Measurements from ENCODE around the gene CENPQ.

CENPQ gene

GRCh38 chr6:49497304-49497703, 34.1 kb downstream of the CENPQ start:
- no peak for TF ChIP-seq CTCF (IDR thresholded peaks at IDR 0.05; ENCODE audit: unreplicated experiment in 3 of 3)
- no peaks in the 10 kb centered on the region for H3K9me3 Mint-ChIP-seq

GRCh38 chr6:49499126-49499525, 36.0 kb downstream of the CENPQ start:
- Mint-ChIP-seq H3K4me1 (peaks cover 4% of the 10 kb centered on the region), H3K36me3 (ENCODE audit: low read depth) (no peaks in the 10 kb centered on the region), H3K9me3 (no peaks in the 10 kb centered on the region), H3K27ac (no peak overlapping the region), H3K4me3 (no peak overlapping the region), H3K27me3 (ENCODE audit: low read depth) (no peaks in the 10 kb centered on the region)
- TF ChIP-seq CTCF (IDR thresholded peaks at IDR 0.05; ENCODE audit: unreplicated experiment in 3 of 3): no peak

More at GRCh38 chr6:49497304-49497703, 34.1 kb downstream of the CENPQ start:
- no peak overlapping the region for H3K4me3 Mint-ChIP-seq
- H3K36me3 Mint-ChIP-seq (ENCODE audit: low read depth): no peaks in the 10 kb centered on the region
- H3K4me1 Mint-ChIP-seq: peaks cover 4% of the 10 kb centered on the region
- no peaks in the 10 kb centered on the region for H3K27me3 Mint-ChIP-seq (ENCODE audit: low read depth)
- H3K27ac Mint-ChIP-seq: no peak overlapping the region

DNA sequence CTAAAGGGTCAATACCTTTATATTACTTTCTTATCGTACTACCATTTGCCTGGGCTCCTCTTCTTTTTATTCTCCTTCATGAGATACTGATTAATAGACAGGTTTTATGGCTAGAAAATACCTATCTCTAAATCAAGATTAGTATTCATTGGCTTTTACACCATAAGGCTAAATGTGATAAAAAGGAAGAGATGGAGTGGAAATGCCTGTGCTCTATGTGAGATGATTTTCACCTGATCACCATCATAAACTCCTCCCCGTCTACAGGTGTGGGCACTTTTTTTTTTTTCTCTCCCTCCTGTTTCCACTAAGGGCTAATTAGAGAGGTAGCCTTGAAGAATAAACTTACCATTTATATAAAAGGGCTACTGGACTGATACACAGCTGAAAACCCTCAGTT, 36.5 kb downstream of the CENPQ start, which contains the start of gene GLYATL3:
GLYATL3 (plus strand) TSS at position 301 of the 400 bp plus-strand sequence. CDS start 12,068 bp downstream, outside the sequence.
- no peaks in the 10 kb centered on the region for H3K9me3 Mint-ChIP-seq
- H3K4me1 Mint-ChIP-seq: peaks cover 4% of the 10 kb centered on the region
- no peak for TF ChIP-seq CTCF (IDR thresholded peaks at IDR 0.05; ENCODE audit: unreplicated experiment in 3 of 3)
- no peak within 1 kb of the TSS for H3K4me3 Mint-ChIP-seq
- no peaks in the 10 kb centered on the region for H3K27me3 Mint-ChIP-seq (ENCODE audit: low read depth)
- no peak within 1 kb of the TSS for H3K27ac Mint-ChIP-seq
- no peaks in the 10 kb centered on the region for H3K36me3 Mint-ChIP-seq (ENCODE audit: low read depth)

GRCh38 chr6:49504666-49505065, 41.5 kb downstream of the CENPQ start:
- Mint-ChIP-seq H3K36me3 (ENCODE audit: low read depth) (no peaks in the 10 kb centered on the region), H3K27me3 (ENCODE audit: low read depth) (peaks cover 3% of the 10 kb centered on the region), H3K4me1 (no peaks in the 10 kb centered on the region), H3K9me3 (peaks cover 10% of the 10 kb centered on the region), H3K4me3 (no peak overlapping the region), H3K27ac (no peak overlapping the region)
- TF ChIP-seq CTCF (IDR thresholded peaks at IDR 0.05; ENCODE audit: unreplicated experiment in 3 of 3): no peak

- peaks cover 3% of the 10 kb centered on the region for H3K27me3 Mint-ChIP-seq (ENCODE audit: low read depth)
- H3K9me3 Mint-ChIP-seq: peaks cover 10% of the 10 kb centered on the region
Observed at GRCh38 chr6:49506569-49507111, 43.5 kb downstream of the CENPQ start.

More at GRCh38 chr6:49506569-49507111, 43.5 kb downstream of the CENPQ start:
- Mint-ChIP-seq H3K4me3 (no peak overlapping the region), H3K4me1 (no peaks in the 10 kb centered on the region), H3K36me3 (ENCODE audit: low read depth) (no peaks in the 10 kb centered on the region), H3K27ac (peak overlapping the region in 1 of 3 experiments; percentile 25)
- TF ChIP-seq CTCF (IDR thresholded peaks at IDR 0.05; ENCODE audit: unreplicated experiment in 3 of 3): no peak
